Neural progenitor cell (in vitro differentiated cells): ENCODE measurements around the gene ZC3H18.

Experiments
- CTCF ChIP-seq: fragments of 200-600 bp; sonication (generic); IDR thresholded peaks from 2 replicates; pipeline ENCODE4 v1.5.1; 2017; ENCODE audit warnings: antibody characterized with exemption, mild to moderate bottlenecking
- EZH2 ChIP-seq: fragments of 200-600 bp; sonication (generic); IDR thresholded peaks from 2 replicates; pipeline ENCODE4 v1.6.1; 2017; ENCODE audit warnings: antibody characterized with exemption, mild to moderate bottlenecking, moderate library complexity
- EZH2phosphoT487 ChIP-seq: fragments of 200-600 bp; sonication (generic); IDR thresholded peaks from 2 replicates; pipeline ENCODE4 v1.6.1; 2017; ENCODE audit warnings: antibody characterized with exemption

GRCh38 chr16:88597856-88598491 is 27.8 kb downstream of the ZC3H18 start:
- no peak for TF ChIP-seq EZH2
- TF ChIP-seq EZH2phosphoT487: no peak
- TF ChIP-seq CTCF: no peak
